CD14-positive monocyte (primary cell): Measurements from ENCODE around the gene OGG1. TPM values are rescaled to one million over a fixed set of nuclear protein-coding genes. Genes with fewer than 3 reads are reported as not detected.

Experiments used
- DNase-seq, 3 donors: peaks; one replicate each; pipeline ENCODE4 v3.0.0-alpha.2; 2011 to 2022
- H2AFZ ChIP-seq: 2 replicates; pipeline ENCODE4 v1.6.0; 2012; ENCODE audit warnings: mild to moderate bottlenecking, low read depth, low read length, inconsistent platforms; ENCODE audit not compliant: insufficient read depth, poor library complexity, severe bottlenecking
- H3K27ac ChIP-seq, 2 donors: 1 replicate in 1 of 2; 2 replicates in 1 of 2; pipeline ENCODE4 v1.5.1; 2012 to 2013; ENCODE audit warnings: low read length in 2 of 2, control low read depth in 1 of 2, inconsistent platforms in 1 of 2, low read depth in 1 of 2, mild to moderate bottlenecking in 1 of 2
- H3K27me3 ChIP-seq, 2 donors: one replicate each; pipeline versions ENCODE4 v1.6.0 to v1.6.1; 2011 to 2013; ENCODE audit warnings: low read length in 2 of 2; ENCODE audit not compliant: control insufficient read depth in 2 of 2, insufficient read depth in 2 of 2
- H3K36me3 ChIP-seq, 2 donors: replicated peaks in 1 of 2; 1 replicate in 1 of 2; 2 replicates in 1 of 2; pipeline versions ENCODE4 v1.5.1 to v1.6.1; 2012 to 2013; ENCODE audit warnings: low read length in 2 of 2, control low read depth in 1 of 2, inconsistent platforms in 1 of 2, mild to moderate bottlenecking in 1 of 2; ENCODE audit not compliant: insufficient read depth in 2 of 2, control insufficient read depth in 1 of 2
- H3K4me1 ChIP-seq, 2 donors: 1 replicate in 1 of 2; 2 replicates in 1 of 2; pipeline versions ENCODE4 v1.5.1 to v1.6.1; 2012 to 2013; ENCODE audit warnings: low read length in 2 of 2, control low read depth in 1 of 2, inconsistent platforms in 1 of 2, mild to moderate bottlenecking in 1 of 2, moderate library complexity in 1 of 2; ENCODE audit not compliant: insufficient read depth in 2 of 2, control insufficient read depth in 1 of 2
- H3K4me2 ChIP-seq: replicated peaks from 2 replicates; pipeline ENCODE3; 2012; ENCODE audit warnings: low read length, moderate library complexity, mild to moderate bottlenecking; ENCODE audit not compliant: poor library complexity, severe bottlenecking; ENCODE audit errors: extremely low read depth
- H3K4me3 ChIP-seq, 3 experiments: fragments of 200-600 bp in 1 of 3; sonication (generic) in 1 of 3; replicated peaks in 1 of 3; 1 replicate in 2 of 3; 2 replicates in 1 of 3; pipeline ENCODE4 v1.5.1; 2011 to 2013; ENCODE audit warnings: low read length in 3 of 3, mild to moderate bottlenecking in 3 of 3, control low read depth in 2 of 3, low read depth in 2 of 3, inconsistent platforms in 1 of 3, moderate library complexity in 1 of 3
- H3K79me2 ChIP-seq: 2 replicates; pipeline ENCODE4 v1.6.0; 2012; ENCODE audit warnings: mild to moderate bottlenecking, control low read depth, inconsistent platforms, low read length, moderate library complexity; ENCODE audit not compliant: insufficient read depth
- H3K9ac ChIP-seq: 2 replicates; pipeline ENCODE4 v1.6.0; 2017; ENCODE audit warnings: low read length, mild to moderate bottlenecking; ENCODE audit not compliant: insufficient read depth, poor library complexity, severe bottlenecking
- H3K9me3 ChIP-seq, 2 donors: replicated peaks in 1 of 2; 1 replicate in 1 of 2; 2 replicates in 1 of 2; pipeline versions ENCODE4 v1.5.1 to v1.6.1; 2012 to 2013; ENCODE audit warnings: low read length in 2 of 2, control low read depth in 1 of 2; ENCODE audit not compliant: control insufficient read depth in 1 of 2, insufficient read depth in 1 of 2
- H4K20me1 ChIP-seq: 2 replicates; pipeline ENCODE4 v1.6.0; 2012; ENCODE audit warnings: mild to moderate bottlenecking, low read length, control low read depth, moderate library complexity; ENCODE audit not compliant: insufficient read depth
- H3K27ac Mint-ChIP-seq, 7 donors: one replicate each; pipeline ENCODE4 v1.8.0; 2020; ENCODE audit warnings: mild to moderate bottlenecking in 7 of 7, mixed read lengths in 7 of 7, moderate library complexity in 6 of 7, inconsistent platforms in 2 of 7
- H3K27me3 Mint-ChIP-seq, 3 donors: one replicate each; pipeline ENCODE4 v1.8.0; 2021 to 2022; ENCODE audit warnings: low read depth in 3 of 3, mild to moderate bottlenecking in 3 of 3, mixed read lengths in 3 of 3, moderate library complexity in 3 of 3, inconsistent platforms in 1 of 3
- H3K36me3 Mint-ChIP-seq, 2 donors: one replicate each; pipeline ENCODE4 v1.8.0; 2020; ENCODE audit warnings: mixed read lengths in 2 of 2, inconsistent platforms in 1 of 2, mild to moderate bottlenecking in 1 of 2
- H3K4me1 Mint-ChIP-seq: one replicate; pipeline ENCODE4 v1.8.0; 2020; ENCODE audit warnings: mild to moderate bottlenecking, mixed read lengths
- H3K4me3 Mint-ChIP-seq, 2 donors: one replicate each; pipeline ENCODE4 v1.8.0; 2020; ENCODE audit warnings: mild to moderate bottlenecking in 2 of 2, mixed read lengths in 2 of 2, moderate library complexity in 1 of 2
- H3K9me3 Mint-ChIP-seq, 7 donors: one replicate each; pipeline ENCODE4 v1.8.0; 2020 to 2022; ENCODE audit warnings: mixed read lengths in 7 of 7, mild to moderate bottlenecking in 6 of 7, moderate library complexity in 6 of 7, inconsistent platforms in 2 of 7
- CTCF ChIP-seq: fragments of 200-600 bp; IDR thresholded peaks from one replicate; pipeline ENCODE4 v1.8.0; 2022; ENCODE audit warnings: antibody characterized with exemption, mild to moderate bottlenecking
- WGBS: methylation state at CpG from one replicate; pipeline ENCODE4 v1.1.5; 2013; ENCODE audit warnings: missing lambda C conversion rate; ENCODE audit not compliant: insufficient coverage; 5-methylcytosine and 5-hydroxymethylcytosine counted together
- intact Hi-C, 2 donors: fragments of 100-400 bp; cut with micrococcal nuclease; formaldehyde crosslinking; loops; one replicate each; pipeline versions ENCODE4 v1.15.0 to v1.15.1; 2023
- polyA plus RNA-seq, 3 donors: library from polyadenylated mRNA; depleted of rRNA in 1 of 3; unstranded in 2 of 3; stranded (reverse) in 1 of 3; fragments of 300-500 nt in 2 of 3; fragments of >200 nt in 1 of 3; fragmentation: Illumina TruSeq in 2 of 3; gene quantifications; 1 replicate in 2 of 3; 2 replicates in 1 of 3; pipeline ENCODE4 v1.2.3, GENCODE V29; 2012 to 2021

OGG1 gene
- polyA plus RNA-seq, 3 donors, result 17.4 to 21.9 (median 20.5) TPM

GRCh38 chr3:9715136-9715535 is 34.6 kb upstream of the OGG1 start:
- no peak for TF ChIP-seq CTCF
- Mint-ChIP-seq H3K27ac (peak overlapping the region; percentile 81 to 93 (median 91)), H3K4me1 (peaks cover 37% of the 10 kb centered on the region), H3K36me3 (no peaks in the 10 kb centered on the region), H3K4me3 (peak overlapping the region; percentile 6 to 8), H3K9me3 (peaks cover 0 to 3% (median 0%) of the 10 kb centered on the region in 7 donors), H3K27me3 (peaks cover 0 to 2% (median 0%) of the 10 kb centered on the region in 3 donors)
- H2AFZ ChIP-seq, result peak overlapping the region; percentile 62
- H3K79me2 ChIP-seq, result no peaks in the 10 kb centered on the region
- intact Hi-C loops, result no loop called here
- H3K4me3 ChIP-seq, result peak overlapping the region in 1 of 3 experiments; percentile 49
- no peaks in the 10 kb centered on the region for H4K20me1 ChIP-seq
- no peak overlapping the region for H3K9ac ChIP-seq
- no peaks in the 10 kb centered on the region for H3K36me3 ChIP-seq
- no peaks in the 10 kb centered on the region for H3K27me3 ChIP-seq
- DNase-seq, result no peak
- 25% methylated on average over 4 of the region's 4 CpGs for WGBS
- no peaks in the 10 kb centered on the region for H3K9me3 ChIP-seq
- H3K4me2 ChIP-seq, result peak overlapping the region; percentile 51
- H3K4me1 ChIP-seq, result peaks cover 29 to 38% of the 10 kb centered on the region in 2 donors
- peak overlapping the region; percentile 51 to 77 for H3K27ac ChIP-seq

GRCh38 chr3:9715764-9716437 is 33.9 kb upstream of the OGG1 start:
- Mint-ChIP-seq H3K9me3 (peaks cover 0 to 3% (median 0%) of the 10 kb centered on the region in 7 donors), H3K4me3 (peak overlapping the region in 1 of 2 donors; percentile 13), H3K36me3 (no peaks in the 10 kb centered on the region), H3K27ac (peak overlapping the region; percentile 81 to 93 (median 91)), H3K27me3 (peaks cover 0 to 2% (median 0%) of the 10 kb centered on the region in 3 donors), H3K4me1 (peaks cover 37% of the 10 kb centered on the region)
- intact Hi-C loops, result loop anchor here in 1 of 2 donors (2.0 kb wide), 1 partner anchor 15 kb away; the partner anchor contains the start of gene BRPF1
- Histone ChIP-seq H3K4me2 (peak overlapping the region; percentile 51), H3K79me2 (no peaks in the 10 kb centered on the region), H3K4me3 (peak overlapping the region in 1 of 3 experiments; percentile 49), H3K4me1 (peaks cover 29 to 38% of the 10 kb centered on the region in 2 donors), H3K9ac (no peak overlapping the region), H3K9me3 (no peaks in the 10 kb centered on the region), H2AFZ (peak overlapping the region; percentile 15), H3K27ac (peak overlapping the region; percentile 51 to 77), H3K27me3 (no peaks in the 10 kb centered on the region), H3K36me3 (no peaks in the 10 kb centered on the region), H4K20me1 (no peaks in the 10 kb centered on the region)
- WGBS, result 100% methylated on average over 1 of the region's 6 CpGs
- DNase-seq, result peak; percentile 86 to 96 (median 92)
- TF ChIP-seq CTCF, result peak; percentile 88
